ENCODE results near the gene GALNT4.

GALNT4 gene

GRCh38 chr12:89524541-89525304 is at the start of gene GALNT4:
Gene GALNT4, minus strand, starts transcription at chr12:89524796. Its CDS starts 247 bp downstream, at chr12:89524549.
- peak; percentile 87 for DNase-seq (ENCODE audit: low spot score)

GRCh38 chr12:89573051-89573810 is 48.6 kb upstream of the GALNT4 start:
- DNase-seq (ENCODE audit: low spot score), result no peak

GRCh38 chr12:89571491-89572195 is 47.0 kb upstream of the GALNT4 start:
- DNase-seq (ENCODE audit: low spot score), result no peak

GRCh38 chr12:89568484-89568883 is 43.9 kb upstream of the GALNT4 start:
- no peak for DNase-seq (ENCODE audit: low spot score)

GRCh38 chr12:89567691-89568239 is 43.2 kb upstream of the GALNT4 start:
- DNase-seq (ENCODE audit: low spot score), result no peak

- DNase-seq (ENCODE audit: low spot score), result no peak
Measured at GRCh38 chr12:89566615-89567014, 42.0 kb upstream of the GALNT4 start.

GRCh38 chr12:89565002-89565401 is 40.4 kb upstream of the GALNT4 start:
- DNase-seq (ENCODE audit: low spot score), result no peak

- no peak for DNase-seq (ENCODE audit: low spot score)
Measured at GRCh38 chr12:89559753-89560152, 35.2 kb upstream of the GALNT4 start.

GRCh38 chr12:89556976-89557375 is 32.4 kb upstream of the GALNT4 start:
- DNase-seq (ENCODE audit: low spot score), result no peak

- DNase-seq (ENCODE audit: low spot score), result no peak
Measured at GRCh38 chr12:89552376-89552775, 27.8 kb upstream of the GALNT4 start.

GRCh38 chr12:89551747-89552146 is 27.2 kb upstream of the GALNT4 start:
- DNase-seq (ENCODE audit: low spot score), result no peak

GRCh38 chr12:89547101-89547500 is 22.5 kb upstream of the GALNT4 start:
- DNase-seq (ENCODE audit: low spot score), result no peak

- DNase-seq (ENCODE audit: low spot score), result no peak
Measured at GRCh38 chr12:89546151-89546550, 21.6 kb upstream of the GALNT4 start.

- DNase-seq (ENCODE audit: low spot score), result no peak
Measured at GRCh38 chr12:89544681-89545184, 20.1 kb upstream of the GALNT4 start.

- peak; percentile 61 for DNase-seq (ENCODE audit: low spot score)
Measured at GRCh38 chr12:89544022-89544421, 19.4 kb upstream of the GALNT4 start.

- DNase-seq (ENCODE audit: low spot score), result peak; percentile 87
Measured at GRCh38 chr12:89542912-89543592, 18.5 kb upstream of the GALNT4 start.

- no peak for DNase-seq (ENCODE audit: low spot score)
Measured at GRCh38 chr12:89542236-89542635, 17.6 kb upstream of the GALNT4 start.

- peak; percentile 84 for DNase-seq (ENCODE audit: low spot score)
Measured at GRCh38 chr12:89540586-89540985, 16.0 kb upstream of the GALNT4 start.

- peak; percentile 68 for DNase-seq (ENCODE audit: low spot score)
Measured at GRCh38 chr12:89539426-89540223, 15.0 kb upstream of the GALNT4 start.

GRCh38 chr12:89538897-89539296 is 14.3 kb upstream of the GALNT4 start:
- DNase-seq (ENCODE audit: low spot score), result no peak

GRCh38 chr12:89537389-89537788 is 12.8 kb upstream of the GALNT4 start:
- no peak for DNase-seq (ENCODE audit: low spot score)
